Measurements from ENCODE around the gene DAZL.
"Not testable (repeated sequence)": the region's sequence is repeated elsewhere in the genome, so short reads cannot be mapped to it uniquely, and the experiment has no call there.

The DAZL gene, protein sequence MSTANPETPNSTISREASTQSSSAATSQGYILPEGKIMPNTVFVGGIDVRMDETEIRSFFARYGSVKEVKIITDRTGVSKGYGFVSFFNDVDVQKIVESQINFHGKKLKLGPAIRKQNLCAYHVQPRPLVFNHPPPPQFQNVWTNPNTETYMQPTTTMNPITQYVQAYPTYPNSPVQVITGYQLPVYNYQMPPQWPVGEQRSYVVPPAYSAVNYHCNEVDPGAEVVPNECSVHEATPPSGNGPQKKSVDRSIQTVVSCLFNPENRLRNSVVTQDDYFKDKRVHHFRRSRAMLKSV

DNA sequence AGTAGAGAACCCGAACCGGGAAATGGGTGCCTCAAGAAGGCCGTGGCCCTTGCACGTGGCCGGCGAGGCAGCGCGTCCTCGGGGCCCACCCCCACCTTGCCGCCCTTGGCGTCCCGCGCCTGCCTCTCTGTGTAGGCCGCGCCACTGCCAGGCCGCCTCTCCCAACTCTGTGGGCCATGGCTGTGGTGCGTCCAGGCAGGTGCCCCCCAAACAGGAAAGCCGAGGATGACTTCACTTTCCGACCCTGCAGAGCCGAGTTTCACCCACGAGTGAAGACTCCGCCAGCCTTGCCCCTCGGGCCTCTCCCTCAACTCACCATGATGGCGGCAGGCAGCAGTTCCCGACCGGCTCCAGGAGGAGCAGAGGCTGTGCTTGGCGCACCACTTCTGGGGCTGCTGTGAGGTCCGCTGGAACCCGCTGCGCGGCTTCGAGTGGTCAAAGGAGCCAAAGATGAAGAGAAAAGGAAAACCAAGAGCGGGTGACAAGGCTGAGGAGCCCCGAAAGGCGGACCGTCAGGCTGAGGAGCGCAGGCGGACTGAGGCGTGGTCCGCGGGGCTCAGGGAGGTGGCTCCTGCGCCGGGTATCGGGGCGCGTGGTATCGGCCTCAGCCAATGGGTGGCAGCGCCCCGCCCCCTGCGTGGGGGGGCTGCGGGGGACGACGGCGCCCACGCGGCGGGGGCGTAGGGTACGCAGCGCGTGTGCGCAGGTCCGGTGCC is at the start of gene DAZL:
DAZL (minus strand) TSS at position 537 of the 716 bp plus-strand sequence; CDS start at position 319, 218 bp downstream.
- no peak for DNase-seq

DNA sequence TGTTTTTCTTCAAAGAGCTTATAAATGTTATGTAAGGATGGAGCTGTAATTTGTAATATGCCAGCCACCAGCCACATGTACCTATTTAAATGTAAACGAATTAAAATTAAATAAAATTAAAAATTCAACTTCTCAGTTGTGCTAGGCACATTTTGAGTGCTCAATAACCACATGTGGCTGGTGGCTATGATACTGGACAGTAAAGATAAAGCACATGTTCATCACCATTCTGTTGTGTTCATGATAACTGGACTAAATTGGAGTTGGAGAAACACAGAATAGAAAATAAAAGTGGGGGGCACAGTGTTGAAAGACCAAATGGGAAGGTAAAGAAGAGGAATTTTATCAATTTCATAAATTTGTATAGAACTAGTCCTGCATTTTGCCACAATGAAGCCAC is 49.8 kb upstream of the DAZL start:
- DNase-seq, result no peak

DNA sequence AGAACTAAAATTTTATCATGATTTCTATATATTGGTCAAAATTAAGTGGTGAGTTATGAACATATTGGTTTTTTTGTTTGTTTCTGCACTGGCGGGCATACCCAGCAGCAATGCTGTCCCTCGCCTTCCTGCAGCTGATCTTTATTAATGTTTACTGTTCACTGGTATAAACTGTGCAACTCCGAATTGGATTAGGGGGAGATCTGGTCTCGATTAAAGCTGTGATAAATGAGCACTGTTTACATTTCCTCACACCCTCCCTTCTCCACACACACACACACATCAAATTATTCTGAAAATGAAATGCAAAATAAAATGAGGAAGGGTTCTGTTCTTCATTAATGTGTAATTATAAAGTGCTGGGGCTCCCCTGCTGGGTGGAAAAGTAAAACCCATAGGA is 48.5 kb upstream of the DAZL start:
- DNase-seq, result no peak

DNA sequence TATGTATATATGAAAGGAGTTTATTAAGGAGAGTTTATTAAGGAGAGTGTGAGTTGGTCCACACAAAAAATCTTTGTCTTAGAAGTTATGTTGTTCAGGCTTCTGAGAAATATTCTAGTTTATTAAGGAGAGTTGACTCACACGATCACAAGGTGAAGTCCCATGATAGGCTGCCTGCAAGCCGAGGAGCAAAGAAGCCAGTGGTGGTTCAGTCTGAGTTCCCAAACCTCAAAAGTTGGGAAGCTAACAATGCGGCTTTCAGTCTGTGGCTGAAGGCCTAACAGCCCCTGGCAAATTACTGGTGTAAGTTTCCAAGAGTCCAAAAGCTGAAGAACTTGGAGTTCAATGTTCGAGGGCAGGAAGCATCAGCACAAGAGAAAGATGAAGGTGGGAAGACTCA is 42.4 kb upstream of the DAZL start:
- DNase-seq, result no peak

DNA sequence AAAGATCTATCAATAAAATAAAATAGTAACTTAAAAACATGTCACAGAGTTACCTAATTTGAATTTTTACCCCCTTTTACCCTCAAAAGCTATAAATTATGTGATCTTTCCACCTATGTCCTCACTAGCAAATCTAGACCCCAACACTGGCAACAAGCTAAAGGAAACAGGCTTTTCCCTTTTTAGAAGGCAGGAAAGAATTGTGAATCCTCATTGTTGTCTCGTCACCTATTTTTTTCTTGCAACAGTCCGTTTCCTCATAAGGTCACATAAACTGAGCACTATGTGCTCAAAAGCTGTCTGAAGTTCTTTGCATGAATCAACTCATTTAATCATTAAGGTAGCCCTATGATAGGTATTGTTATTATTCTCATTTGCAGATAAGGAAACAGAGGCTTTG is 34.6 kb upstream of the DAZL start:
- DNase-seq, result no peak

DNA sequence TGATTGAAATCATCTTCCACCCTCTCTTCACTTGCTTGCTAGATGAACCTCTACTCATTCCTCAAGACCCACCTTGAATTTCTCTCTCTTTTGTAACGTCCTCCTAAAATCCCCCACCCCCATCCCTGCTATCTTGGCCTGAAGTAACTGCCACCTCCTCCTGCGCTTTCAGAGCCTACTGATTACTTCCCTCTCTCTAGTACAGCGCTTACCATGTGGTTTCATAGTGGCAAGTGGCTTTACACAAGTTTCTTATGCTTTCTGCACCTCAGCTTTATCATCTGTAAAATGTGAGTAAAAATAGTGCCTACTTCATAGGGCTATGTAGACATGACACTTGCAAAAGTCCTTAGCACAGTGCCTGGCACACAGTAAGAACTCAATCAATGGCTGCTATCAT is 28.7 kb upstream of the DAZL start:
- no peak for DNase-seq

DNA sequence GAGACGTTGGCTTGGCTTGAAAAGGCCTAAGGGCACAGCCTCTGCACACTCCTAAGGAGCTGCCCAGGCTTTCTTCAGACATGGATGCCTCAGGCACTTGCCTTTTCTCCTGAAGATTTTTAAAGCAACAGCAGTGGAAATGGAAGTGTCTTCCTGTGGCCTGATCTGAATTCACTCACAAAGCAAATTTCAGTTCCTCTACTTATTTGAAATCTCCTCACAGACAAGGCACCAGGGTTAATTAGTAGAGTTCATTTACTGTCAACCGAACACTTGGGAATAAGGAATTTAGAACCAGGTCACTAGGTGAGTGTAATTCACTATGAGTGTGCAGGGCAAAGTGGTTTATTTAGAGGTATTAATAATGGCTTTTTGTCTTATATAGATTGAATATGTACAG is 27.2 kb upstream of the DAZL start:
- DNase-seq, result no peak

DNA sequence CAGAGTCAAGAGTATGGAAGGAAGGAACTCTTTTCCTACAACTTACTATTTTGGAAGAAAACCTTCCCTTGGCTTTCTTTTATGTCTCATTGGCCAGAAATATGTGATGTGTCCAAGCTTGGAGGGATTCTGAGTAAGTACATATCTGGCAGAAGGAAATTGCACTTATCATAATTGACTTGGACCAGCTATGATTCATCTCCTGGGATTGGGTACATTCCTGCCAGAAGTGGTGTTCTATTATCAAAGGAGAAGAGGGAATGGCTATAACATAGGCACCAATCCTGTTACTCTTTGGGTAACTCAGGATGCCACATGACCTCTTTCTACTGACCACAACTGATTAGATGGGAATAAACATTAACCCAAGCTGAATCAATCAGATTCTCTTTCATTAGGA is 13.5 kb upstream of the DAZL start:
- DNase-seq, result no peak

DNA sequence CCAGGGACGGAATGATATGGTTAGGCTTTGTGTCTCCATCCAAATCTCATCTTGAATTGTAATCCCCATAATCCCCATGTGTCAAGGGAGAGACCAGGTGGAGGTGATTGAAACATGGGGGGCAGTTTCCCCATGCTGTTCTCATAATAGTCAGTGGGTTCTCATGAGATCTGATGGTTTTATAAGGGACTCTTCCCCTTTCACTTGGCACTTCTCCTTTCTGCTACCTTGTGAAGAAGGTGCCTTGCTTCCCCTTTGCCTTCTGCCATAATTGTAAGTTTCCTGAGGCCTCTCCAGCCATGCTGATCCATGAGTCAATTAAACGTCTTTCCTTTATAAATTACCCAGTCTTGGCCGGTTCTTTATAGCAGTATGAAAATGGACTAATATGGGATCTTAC is 11.9 kb upstream of the DAZL start:
- not testable (repeated sequence) for DNase-seq

DNA sequence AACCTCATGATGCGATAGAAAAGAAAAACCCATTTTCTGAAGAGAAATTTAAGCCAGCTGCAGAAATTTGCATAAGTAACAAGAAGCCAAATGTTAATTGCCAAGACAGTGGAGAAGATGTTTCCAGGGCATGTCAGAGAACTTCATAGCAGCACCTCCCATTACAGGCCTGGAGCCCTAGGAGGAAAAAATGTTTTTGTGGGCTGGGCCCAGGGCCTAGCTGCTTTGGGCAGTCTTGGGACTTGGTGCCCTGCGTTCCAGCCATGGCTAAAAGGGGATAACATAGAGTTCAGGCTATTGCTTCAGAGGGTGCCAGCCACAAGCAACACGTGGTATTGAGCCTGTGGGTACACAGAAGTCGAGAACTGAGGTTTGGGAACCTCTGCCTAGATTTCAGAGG is 10.9 kb upstream of the DAZL start:
- DNase-seq, result no peak

DNA sequence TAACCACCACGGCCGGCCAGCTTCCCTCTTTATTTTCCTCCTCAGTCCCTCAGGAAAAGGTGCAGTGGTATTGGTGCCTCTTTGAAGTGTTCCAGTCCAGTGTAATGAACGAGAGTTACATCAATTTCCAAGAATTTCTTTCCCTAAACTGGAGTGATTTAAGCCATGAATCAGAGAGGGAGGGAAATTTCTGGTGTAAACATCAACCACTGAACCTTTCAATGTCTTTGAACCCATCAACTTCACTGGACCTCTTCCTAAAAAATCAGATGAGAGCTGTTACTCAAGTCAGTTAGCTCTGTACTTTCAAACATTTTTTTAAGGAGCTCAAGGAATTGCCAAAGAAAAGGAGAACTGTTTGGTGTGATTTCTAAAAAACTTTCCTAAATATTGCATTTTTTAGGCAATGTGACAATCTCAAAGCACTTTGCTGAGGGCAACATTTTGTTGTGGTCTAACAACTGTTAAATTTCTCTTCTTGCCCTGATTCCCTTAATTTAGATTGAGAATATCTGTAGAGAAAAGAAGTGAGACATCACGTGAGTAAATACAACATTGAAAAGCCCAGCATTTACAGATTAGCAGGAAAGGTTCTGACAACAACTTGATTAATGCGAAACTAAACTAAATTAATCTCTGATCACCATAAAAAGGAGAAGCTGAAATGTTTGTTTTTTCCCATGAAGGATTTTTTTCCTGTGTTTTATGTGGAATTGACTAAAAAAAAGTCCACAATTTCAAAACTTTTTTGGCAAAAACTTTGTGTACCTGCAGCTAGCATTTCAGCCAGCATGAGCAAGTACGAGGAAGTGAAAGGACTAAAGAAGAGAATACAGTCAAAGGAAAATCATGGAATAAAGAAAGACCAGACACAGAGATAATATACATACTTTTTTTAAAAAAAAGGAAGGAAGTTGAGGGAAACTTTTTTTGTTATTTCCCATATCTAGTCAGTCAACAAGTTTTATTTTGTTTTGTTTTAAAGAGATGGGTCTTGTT is 9.1 kb upstream of the DAZL start:
- no peak for DNase-seq

DNA sequence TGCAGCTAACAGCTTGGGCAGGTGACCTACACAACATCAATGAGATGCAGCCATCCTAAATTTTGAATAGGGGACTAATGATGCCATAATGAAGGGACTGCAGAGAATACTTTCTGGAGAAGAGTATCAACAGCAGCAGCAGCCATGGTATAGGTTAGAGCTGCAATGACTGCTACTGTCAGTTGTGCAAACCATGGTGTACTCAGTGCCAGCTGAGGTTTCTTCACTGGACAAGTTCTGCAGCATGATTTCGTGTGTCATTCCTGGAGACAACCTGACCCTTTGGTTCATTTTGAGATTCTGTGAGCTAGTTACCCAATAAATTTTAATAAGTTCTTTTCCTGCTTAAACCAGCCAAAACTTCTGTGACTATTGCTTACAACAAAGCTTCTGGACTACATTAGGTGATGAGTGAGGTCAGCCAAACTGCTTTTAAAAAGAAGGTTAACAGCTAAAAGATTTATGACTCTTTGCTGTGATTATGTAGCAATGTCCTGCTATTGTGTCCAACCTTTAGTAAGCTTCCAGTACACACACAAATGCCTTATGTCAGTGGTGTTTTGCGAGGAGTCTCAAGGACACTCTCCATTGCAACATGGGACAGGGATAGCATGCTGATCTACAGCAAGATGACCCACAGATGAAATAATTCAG is 4.8 kb upstream of the DAZL start:
- DNase-seq, result no peak

DNA sequence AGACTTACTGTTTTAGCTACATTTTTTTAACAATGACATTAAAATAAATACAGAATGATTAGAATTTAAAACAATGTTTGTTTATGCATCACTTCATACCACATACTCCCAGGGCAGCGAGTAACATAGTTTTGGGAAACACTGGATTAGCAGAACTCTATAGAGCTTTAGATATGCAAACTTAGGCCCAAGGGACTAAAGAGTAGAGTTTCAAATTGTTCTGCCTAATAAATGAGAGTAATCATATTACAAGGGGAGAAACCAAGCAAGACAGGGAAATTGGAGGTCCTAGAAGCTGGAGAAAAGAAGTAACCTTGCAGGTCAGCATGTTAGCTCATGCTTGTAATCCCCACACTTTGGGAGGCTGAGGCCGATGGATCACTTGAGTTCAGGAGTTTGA is 3.6 kb upstream of the DAZL start:
- no peak for DNase-seq

DNA sequence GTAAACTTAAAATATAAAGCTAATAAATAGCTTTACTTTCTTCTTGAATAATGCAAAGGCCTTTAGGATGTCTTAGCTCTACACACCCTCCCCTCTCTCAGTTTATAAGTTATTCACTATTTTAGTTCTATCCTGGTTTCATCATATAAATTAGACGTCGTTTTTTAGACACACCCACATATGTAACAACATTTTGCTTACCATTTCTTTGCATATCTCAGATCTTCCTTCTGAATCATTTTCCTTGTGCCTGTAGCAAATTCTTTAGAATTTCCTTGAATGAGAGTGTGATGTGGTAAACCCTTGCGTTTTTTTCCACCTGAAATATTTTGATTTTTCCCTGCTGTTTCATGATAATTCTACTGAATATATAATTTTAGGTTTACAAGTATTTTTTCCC is 2.5 kb upstream of the DAZL start:
- DNase-seq, result no peak

DNA sequence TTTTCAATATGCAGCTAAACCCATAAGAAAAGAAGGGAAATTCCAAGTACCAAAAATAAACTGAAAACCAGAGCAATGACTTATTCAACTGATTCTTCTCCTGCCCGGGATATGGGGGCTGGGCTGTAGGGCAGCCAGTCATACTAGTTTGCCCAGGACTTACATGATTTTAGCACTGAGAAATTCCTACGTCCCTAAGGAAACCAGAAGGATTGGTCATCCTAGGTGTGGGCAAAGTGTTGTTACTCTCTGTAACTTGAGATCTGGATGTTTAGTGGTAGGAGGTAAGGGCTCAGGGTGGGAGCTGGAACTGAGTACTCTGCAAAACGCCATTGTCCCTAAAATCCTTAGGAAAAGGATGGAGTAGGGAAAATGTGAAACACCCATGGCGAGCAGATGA is 1.2 kb upstream of the DAZL start:
- no peak for DNase-seq

DNA sequence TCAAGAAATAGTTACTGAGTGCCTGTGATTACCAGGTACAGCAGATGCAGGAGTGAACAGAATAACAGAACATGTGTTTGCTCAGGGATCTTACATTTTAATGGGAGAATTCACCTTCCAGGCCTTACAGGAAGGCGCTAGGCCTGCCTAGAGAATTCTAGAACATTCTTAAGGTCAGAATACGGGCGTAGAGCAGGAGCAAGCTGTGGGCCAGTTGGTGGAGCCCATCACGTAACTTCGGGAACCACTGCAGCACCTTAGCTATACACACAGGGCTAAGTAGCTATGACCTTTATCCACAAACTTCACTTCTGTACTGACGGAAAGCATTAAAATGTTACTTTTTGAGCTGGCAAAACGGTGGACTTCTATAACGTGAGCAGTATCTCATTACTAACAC is 743 bp upstream of the DAZL start:
- no peak for DNase-seq

DNA sequence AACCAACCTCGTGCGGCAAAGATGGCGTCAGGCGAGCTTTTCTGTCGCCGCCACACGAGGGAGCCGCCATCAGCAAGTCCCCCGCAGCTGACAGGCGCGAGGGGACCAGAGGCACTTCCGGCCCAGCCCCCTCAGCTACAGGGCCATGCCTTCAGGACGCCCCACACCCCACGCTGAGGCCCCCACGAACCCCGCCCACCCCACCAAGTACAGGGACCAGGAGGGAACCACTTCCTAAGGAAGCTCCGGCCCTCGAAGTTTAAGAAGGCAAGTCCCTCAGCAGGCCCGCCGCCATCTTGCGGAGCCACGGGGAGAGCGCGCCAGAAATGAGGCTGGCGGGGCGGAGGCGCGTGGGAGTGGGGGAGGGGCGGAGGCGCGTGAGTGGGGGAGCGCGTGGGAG is 790 bp downstream of the DAZL start:
- DNase-seq, result no peak

DNA sequence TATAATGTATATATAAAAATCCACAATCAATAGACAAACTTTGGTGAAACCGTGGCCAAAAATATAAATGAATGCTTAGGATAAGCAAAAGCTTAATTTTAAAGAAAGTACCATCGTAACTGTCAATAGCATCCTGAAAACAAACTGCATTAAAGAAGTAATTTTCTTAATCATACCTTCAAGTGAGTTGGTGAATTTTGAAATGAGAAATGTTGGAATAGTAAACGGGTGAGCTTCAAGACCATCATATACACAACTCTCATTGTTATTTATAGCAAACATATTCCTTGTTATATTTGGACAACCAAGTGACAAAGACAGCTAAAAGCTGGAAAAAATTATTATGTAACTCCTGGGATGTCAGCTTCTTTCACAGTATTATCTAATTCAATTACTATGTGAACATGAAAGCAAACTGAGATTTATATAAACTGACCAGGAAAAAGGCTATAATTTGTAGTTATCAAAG is 3.7 kb downstream of the DAZL start:
- DNase-seq, result no peak

DNA sequence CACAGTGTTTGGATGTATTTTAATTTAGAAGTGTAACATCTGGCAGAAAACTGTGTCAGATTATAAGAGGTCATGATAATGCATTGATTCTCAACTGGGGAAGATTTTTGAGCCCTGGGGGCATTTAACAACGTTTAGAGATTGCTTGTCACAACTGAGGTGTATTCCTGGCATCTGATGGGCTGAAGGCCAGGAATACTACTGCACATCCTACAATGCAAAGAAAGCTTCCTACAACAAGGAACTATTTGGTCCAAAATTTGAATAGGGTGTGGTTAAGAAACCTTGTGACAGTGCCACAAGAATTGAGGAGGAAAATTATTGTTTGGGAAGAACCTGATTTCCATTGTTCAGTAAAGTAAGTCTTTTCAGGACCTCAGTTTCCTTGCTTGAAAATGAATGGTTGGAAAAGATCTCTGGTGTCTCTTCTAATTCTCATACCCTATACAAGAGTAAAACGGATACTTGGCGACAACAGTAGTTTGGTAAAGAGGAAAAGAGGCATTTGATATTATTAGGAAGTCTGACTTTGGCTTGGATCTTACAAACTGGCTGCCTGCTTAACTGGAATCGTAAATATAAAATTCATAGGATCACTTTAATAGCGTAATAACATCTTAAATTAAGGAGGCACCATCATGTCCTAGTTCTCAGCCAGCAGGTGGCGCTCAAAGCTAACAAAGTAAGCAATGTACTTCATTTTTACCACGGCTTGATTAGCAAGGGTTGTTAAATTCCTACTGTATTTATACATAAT is 4.3 kb downstream of the DAZL start:
- DNase-seq, result peak; percentile 52

DNA sequence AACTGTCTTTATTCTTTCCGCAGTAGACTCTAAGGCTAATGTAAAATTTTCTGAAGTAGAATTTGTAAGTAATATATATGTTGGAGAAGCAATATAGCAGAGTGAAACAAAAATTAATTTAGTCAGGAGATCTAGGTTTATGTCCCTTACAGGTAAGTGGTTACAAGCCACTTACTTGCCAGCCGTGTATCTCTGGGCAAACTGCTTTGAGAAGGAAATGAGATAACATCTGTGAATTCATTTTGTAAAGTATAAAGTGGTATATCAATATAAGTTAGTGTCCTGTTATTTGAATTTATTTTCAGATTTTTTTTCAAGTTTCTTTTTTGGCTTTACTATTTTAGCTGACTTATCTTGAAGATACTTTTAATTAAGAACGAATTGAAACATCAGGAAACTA is 5.5 kb downstream of the DAZL start:
- no peak for DNase-seq

DNA sequence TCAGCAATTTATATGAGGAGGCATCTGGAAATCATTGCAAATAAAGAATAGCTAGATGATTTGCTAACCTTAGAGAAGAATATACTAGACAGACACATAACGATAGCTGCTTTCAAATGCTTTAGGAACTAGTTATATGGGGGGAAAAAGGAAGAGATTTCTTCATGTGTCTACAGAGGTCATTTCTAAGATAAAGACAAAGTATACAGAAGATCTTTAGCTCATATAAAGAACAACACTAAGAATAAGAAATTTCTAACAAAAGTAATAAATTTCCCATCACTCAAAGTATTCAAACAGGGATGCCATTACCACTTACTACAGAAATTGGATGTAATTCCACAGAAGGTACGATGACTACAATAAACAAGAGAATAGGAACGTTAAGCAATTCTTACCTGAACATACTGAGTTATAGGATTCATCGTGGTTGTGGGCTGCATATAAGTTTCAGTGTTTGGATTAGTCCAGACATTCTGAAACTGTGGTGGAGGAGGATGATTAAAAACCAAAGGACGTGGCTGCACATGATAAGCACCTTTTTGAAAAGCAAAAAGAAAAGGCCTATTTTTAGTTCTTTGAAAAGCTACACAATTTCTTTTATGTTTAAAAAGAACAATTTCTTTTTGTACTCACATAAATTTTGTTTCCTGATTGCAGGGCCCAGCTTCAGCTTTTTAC is 8.7 kb downstream of the DAZL start:
- DNase-seq, result no peak

DNA sequence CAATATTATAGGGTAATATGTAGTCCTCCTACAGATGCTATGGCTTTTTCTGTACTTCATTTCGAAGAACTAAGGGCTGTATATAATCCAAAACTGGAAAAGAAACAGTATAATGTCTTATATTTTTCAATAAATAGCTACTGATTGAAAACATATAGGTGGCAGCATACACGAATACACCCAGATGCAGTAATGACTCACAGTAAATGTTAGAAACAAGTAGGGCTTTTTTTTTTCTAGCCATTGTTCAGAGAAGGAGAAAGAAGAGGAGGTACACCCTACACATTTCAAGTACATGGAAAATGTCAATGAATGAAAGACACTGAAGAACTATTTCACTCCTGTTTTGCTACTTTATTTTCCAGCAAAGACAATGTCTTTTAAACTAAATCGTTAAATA is 9.4 kb downstream of the DAZL start:
- DNase-seq, result no peak

Measured in COR-L47 (cell line).